Activated CD4-positive, alpha-beta T cell treated with anti-CD3 and anti-CD28 coated beads for 1 hour (primary cell): ENCODE results near the gene KREMEN2.
"Not testable (repeated sequence)": the region's sequence is repeated elsewhere in the genome, so short reads cannot be mapped to it uniquely, and the experiment has no call there.

Source experiments
- DNase-seq: peaks from one replicate; pipeline ENCODE4 v3.0.0-alpha.2; 2020

KREMEN2 gene

GRCh38 chr16:2942045-2942444, 22.0 kb upstream of the KREMEN2 start:
- DNase-seq, result no peak

GRCh38 chr16:2943716-2944115, 20.4 kb upstream of the KREMEN2 start:
- DNase-seq, result not testable (repeated sequence)

DNA sequence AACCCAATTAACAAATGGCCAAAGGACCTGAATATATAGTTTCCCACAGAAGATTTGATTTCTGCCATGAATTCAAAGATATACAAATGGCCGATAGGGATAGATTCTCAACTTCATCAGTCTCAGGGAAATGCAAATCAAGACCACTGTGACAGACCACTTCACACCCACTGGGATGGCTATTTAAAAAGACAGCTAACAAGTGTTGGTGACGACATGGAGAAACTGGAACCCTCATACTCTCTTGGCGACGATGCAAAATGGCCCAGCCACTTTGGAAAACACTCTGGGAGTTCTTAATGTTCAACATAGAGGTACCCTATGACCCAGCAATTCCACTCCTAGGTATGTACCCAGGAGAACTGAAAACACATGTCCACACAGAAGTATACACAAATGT, 17.4 kb upstream of the KREMEN2 start:
- no peak for DNase-seq

GRCh38 chr16:2948807-2949704, 15.0 kb upstream of the KREMEN2 start:
- no peak for DNase-seq

DNA sequence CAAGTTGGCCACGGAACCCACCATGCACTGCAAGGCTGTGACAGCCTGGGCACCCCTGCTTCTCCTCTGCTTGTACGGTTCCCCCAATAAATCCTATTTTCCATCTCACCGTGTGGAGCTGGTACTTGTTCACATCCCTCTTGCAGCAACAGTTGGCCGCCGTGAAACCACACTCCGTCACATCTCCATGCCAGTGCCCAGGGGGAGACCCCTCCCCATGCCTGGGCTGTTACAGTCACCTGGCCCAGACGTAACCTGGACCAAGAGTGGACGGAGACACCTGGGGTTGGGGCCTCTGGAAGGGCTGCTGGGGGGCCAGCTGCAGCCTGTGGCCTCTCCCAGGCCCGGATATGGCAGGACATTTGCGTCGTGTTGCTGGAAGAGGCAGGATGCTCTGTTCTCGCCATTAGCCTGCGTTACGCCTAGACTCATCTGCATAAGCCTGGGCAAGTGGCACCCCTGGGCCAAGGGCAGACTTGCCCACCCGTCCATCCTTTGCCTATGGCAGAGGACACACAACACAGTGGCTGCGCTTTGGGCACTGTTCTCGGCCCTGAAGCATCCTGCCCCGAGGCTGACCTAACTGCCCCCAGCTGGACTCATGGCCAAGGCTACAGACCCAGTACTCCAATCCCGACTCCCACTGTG, 14.2 kb upstream of the KREMEN2 start:
- DNase-seq, result no peak

GRCh38 chr16:2950353-2950724, 13.7 kb upstream of the KREMEN2 start:
- no peak for DNase-seq

DNA sequence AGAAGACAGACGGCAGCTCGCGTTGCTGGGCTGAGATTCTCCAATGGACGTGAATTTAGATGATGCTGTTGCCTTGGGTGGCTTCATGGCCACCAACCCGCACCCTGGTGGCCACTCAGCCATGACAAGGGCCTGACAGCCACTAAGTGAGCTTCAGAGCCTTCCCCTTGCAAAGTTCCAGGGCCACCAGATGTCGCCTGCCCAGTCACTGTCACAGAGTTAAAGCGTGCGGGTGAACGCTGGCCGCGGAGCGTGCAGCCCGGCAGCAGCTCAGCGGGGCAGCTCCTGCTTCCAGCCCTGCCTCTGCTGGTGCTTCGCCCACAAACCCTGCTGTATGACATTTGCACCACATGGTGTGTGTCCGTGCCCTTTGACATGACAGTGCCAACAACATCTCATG, 13.3 kb upstream of the KREMEN2 start:
- DNase-seq, result no peak

DNA sequence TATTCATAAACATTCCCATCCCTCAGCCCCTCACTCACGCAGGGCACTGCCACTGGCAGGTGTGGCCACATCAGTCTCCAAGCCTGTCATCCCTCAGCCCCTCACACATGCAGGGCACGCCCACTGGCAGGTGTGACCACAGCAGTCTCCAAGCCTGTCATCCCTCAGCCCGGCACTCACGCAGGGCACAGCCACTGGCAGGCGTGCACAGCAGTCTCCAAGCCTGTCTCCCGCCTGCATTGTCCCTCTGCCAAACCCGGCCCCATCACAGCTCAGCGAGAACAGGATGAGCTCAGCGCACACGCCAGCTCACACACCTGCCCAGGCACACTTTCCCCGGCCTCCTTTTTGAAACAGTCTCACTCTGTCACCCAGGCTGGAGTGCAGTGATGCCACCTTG, 11.4 kb upstream of the KREMEN2 start:
- DNase-seq, result no peak

DNA sequence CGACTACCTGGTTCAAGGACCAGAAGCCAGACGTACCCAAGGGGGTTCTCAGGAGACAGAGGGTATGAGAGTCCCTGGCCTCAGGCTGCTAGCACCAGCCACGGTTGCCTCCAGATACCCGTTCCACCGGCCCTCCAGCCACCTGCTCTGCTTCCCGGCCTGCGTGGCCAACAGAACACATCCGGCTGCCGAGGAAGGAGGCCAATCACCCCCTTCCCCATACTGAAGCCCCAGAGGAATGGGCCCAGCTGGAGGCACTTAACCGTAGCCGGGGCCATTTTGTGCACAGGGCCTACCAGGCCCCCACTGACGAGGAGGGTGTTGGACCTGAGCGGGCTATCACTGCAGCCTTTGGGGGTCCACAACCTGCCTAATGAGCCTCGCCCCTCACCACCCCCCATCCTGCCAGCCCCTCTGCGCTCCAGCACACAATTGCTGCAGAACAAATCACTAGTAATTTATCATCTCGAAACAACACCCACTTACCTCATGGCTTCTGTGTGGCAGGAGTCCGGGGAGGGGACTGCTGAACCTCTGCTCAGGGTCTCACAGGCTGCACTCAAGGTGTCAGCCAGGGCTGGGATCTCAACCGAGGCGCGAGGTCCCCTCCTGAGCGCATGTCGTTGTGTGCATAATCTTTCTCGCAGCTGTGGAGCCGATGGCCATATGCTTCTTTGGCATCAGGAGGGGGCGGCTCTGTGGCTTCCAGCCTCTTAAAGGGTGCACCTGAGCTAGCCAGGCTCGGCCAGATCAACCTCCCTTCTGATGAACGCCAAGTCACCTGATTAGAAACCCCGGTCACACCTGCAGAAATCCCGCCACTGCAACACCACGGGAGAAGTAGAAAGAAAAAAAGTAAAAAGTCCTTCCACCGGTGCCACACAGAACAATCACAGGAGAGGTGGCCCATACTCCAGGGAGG, 10.1 kb upstream of the KREMEN2 start:
- no peak for DNase-seq

- no peak for DNase-seq
Measured at GRCh38 chr16:2954656-2955381, 9.3 kb upstream of the KREMEN2 start.

DNA sequence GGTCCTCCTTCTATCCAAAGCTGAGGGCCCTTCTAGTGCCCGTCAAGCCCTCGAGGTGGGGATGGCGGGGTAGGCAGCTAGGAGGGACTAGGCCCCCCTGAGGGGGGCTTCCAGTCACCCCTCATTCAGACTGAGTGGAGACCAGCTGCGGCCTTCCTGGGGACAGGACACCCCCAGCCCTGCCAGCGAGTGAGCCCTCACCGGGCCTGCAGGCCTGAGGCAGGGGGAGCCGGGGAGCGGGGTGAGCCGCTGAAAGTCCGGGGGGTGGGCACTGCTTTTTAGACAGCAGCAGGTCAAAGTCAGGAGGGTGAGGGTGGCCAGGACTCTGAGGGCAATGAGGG, 8.7 kb upstream of the KREMEN2 start:
- no peak for DNase-seq

DNA sequence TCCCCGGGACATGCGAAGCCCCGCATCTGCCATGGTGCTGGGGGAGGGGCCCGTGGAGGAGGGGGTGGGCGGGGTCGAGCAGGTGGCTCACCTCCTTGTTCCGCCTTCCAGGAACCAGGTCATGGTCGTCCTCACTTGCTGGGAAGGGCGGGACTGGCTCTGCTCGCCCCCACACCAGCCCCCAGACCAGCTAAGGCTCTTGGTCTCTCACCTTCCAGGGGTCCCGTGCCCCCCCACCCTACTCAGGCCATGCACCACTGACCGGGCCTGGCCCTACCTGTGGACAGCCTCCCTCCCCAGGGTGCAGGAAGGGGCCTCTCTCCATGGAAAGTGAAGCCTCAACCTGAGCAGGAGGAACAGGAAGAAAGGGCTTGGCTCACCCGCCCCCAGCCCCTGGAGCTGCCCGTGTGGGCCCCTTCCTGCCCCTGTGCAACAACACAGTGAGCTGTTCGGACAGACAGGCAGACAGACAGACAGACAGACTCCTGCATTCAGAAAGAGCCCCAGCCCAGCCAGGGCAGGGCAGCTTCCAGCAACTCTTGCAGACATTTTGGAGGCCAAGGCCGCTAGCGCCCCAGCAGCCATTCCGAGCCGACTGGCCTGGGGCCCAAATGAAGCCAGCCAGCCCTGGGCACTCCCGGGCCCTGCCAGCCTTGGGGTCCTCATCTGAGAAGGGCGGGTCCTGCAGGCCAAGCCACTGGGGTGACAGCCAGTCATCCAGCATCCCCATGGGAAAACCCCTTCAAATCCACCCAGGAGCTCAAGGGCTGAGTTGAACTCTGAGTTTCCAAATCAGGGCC, 8.1 kb upstream of the KREMEN2 start:
- no peak for DNase-seq

DNA sequence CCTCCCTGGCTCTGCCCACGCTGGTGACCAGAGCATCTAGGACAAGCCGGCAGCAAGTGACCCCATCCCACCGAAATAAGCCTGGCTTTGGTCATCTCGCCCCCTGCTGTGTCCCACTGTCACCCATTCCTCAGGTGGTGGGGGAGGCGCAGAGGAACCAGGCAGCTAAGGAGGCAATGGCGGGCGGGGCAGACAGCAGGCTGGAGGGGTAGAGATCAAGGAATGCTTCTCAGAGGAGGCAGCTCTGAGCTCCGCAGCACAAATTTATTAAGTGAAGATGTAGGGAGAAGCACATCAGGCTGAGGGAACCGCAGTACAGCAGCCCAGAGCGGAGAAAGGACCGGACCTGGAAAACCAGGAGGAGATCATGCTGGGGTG, 7.5 kb upstream of the KREMEN2 start:
- DNase-seq, result no peak

DNA sequence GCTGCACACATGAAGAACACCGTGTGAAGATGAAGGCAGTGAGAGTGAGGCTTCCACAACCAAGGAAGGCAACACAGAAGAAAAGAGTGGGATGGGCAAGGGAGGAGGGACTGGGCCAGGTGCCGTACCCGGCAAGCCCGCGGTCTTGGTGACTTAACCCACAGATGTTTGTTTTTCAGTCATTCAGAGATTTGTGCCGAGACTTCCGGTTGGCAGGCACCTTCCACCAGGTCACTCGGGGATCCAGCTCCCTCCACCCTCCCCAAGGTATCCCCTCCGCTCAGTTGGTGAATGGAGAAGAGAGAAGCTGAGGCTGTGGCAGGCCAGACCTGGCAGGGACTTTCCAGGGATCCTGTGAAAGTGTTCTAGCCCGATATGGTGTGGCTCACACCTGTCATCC, 4.9 kb upstream of the KREMEN2 start:
- no peak for DNase-seq

DNA sequence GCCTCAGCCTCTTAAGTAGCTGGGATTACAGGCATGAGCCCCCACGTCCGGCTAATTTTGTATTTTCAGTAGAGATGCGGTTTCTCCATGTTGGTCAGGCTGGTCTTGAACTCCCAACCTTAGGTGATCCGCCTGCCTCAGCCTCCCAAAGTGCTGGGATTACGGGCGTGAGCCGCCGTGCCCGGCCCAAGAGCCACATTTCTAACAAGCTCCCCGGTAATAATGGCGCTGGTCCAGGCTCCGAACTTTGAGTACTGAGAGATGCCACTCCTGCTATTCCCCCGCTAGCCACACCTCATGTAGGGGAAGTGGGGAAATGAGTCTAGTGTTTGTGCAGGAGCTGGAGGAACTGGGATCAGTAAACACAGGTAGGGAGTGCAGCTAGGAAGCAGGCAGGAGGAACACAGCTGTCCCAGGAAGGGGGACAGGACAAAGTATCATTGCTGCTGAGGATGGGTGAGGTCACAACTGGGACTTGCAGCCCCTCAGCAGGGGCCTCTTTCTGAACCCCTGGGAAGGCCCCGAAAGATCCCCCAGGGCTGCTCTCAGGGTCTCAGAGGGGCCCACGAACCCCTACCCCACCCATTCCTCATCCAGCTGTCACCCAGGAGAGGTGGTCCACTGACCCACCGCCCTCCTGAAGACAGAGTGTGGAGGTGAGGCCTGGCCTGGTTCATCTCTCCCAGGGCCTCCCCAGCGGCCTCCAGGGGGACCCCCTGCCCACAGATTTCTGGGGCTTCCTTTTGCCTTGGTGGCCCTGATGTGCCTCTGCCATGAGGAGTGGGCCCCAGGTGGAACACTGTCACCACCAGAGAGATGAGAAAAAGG, 3.7 kb upstream of the KREMEN2 start:
- DNase-seq, result no peak

DNA sequence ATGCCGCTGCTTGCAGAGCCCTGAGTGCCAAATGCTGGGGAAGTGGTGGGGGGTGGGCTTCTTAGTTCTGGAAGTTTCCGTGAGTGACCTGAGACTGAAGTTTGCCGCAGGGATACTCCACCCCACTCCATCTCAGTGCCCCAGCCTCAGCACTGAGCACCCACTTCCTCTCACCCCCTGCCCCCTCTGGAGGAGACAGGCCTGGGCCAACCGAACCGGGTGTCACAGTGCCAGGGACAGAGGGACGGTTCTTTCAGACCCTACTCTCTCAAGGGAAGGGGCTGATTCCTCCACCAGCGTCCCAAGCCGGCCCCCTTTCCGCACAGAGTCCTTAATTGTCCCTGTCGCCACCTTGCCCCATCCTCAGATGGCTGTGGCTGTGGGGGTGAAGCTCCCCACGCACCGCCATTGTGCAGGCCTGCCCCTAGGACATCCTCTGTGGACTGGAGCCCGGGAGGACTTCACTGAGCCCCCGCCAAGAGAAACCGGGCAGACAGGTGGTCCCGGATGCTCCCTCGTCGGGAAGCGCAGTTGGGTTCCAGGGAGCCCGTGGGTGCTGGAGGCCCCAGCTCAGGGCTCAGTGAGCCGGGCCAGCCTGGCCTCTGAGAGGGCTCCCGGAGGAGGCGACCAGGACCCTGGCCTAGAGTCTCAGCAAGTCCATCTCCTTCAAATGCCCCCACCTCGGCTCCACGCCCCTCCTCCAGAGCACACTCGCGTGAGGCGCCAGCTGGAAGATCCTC, 1.6 kb upstream of the KREMEN2 start:
- no peak for DNase-seq

- DNase-seq, result no peak
Measured at GRCh38 chr16:2963074-2963722, 877 bp upstream of the KREMEN2 start.

DNA sequence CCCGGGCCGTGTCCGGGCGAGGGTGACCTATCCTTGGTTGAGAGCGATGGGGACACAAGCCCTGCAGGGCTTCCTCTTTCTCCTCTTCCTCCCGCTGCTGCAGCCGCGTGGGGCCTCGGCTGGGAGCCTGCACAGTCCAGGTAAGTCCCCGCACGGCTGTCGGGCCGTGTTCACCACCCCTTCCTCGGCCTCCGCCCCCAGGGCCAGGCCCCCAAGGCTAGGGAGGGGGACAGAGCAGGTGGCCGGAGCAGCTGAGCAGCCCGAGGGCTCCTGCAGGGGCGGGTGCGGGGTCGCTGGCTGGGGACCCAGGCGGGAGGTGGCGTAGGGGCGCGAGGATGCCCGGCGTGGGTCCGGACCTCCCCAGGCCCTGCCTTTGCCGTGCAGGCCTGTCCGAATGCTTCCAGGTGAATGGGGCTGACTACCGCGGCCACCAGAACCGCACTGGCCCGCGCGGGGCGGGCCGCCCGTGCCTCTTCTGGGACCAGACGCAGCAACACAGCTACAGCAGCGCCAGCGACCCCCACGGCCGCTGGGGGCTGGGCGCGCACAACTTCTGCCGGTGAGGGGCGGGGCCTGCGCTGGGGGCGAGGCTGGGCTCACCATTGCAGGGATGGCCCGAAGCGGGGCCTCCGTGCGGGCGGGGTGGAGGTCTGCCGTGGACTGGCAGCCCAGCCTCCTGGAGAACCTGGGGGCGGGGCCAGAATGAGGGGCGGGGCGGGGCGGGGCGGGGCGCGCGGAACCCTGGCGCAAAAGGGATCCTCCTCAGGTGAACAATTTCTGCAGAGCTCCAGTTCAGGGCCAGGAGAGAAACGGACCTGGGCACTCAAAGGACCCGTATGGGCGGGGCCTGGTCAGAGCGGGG, 631 bp downstream of the KREMEN2 start:
- peak; percentile 33 for DNase-seq
